Peyer's patch (tissue), 4 donors: ENCODE results near the gene TEKTIP1. TPM values are rescaled to one million over a fixed set of nuclear protein-coding genes. Genes with fewer than 3 reads are reported as not detected.

Experiments
- DNase-seq, 3 donors: peaks; one replicate each; pipeline ENCODE4 v3.0.0-alpha.2; 2017 to 2019
- H3K27ac ChIP-seq, 4 donors: fragments of 200-600 bp; sonication (generic); one replicate each; pipeline ENCODE4 v1.5.1; 2016 to 2019
- H3K27me3 ChIP-seq, 2 donors: fragments of 200-600 bp; sonication (generic); one replicate each; pipeline ENCODE4 v1.5.1; 2019
- H3K36me3 ChIP-seq, 3 donors: fragments of 200-600 bp; sonication (generic); one replicate each; pipeline ENCODE4 v1.5.1; 2016 to 2019
- H3K4me1 ChIP-seq, 4 donors: fragments of 200-600 bp; sonication (generic); one replicate each; pipeline ENCODE4 v1.5.1; 2016 to 2019
- H3K4me3 ChIP-seq, 4 donors: fragments of 200-600 bp; sonication (generic); 1 replicate in 3 of 4; 2 replicates in 1 of 4; pipeline ENCODE4 v1.5.1; 2016 to 2019; ENCODE audit warnings: mild to moderate bottlenecking in 1 of 4
- H3K9me3 ChIP-seq, 4 donors: fragments of 200-600 bp; sonication (generic); one replicate each; pipeline ENCODE4 v1.5.1; 2016 to 2019; ENCODE audit warnings: mild to moderate bottlenecking in 1 of 4
- CTCF ChIP-seq, 6 experiments: fragments of 450-650 bp in 4 of 6; fragments of 200-600 bp in 2 of 6; sonication (generic) in 1 of 6; IDR thresholded peaks; one replicate each; pipeline ENCODE4 v1.5.1; 2017 to 2019; ENCODE audit warnings: antibody characterized with exemption in 6 of 6, mild to moderate bottlenecking in 3 of 6, moderate library complexity in 1 of 6
- POLR2A ChIP-seq, 2 donors: fragments of 450-650 bp; IDR thresholded peaks; one replicate each; pipeline ENCODE4 v1.5.1; 2017; ENCODE audit warnings: antibody characterized with exemption in 2 of 2, mild to moderate bottlenecking in 2 of 2, moderate library complexity in 2 of 2
- total RNA-seq, 4 donors: library from RNA; depleted of rRNA; stranded (reverse); fragments of >200 nt; gene quantifications; one replicate each; pipeline ENCODE4 v1.1.0, GENCODE V29; 2016

The TEKTIP1 gene
- total RNA-seq, 4 donors from 2014 or later: 1.8 to 11.1 (median 2.4) TPM; not detected in 1

GRCh38 chr19:3572132-3572854 is 33.3 kb downstream of the TEKTIP1 start:
- peak in 1 of 6 experiments; percentile 3 for TF ChIP-seq CTCF (IDR thresholded peaks at IDR 0.05)
- TF ChIP-seq POLR2A (IDR thresholded peaks at IDR 0.05): no peak
- H3K27ac ChIP-seq: peak overlapping the region; percentile 11 to 91 (median 69)

GRCh38 chr19:3572855-3573161 is 33.8 kb downstream of the TEKTIP1 start, which contains the start of gene HMG20B:
Gene HMG20B (plus strand): TSS chr19:3572944. CDS start chr19:3573310, 366 bp downstream.
- no peak for DNase-seq
- H3K4me1 ChIP-seq: peaks cover 0 to 41% (median 8%) of the 10 kb centered on the region in 4 donors

More at GRCh38 chr19:3572132-3572854, 33.3 kb downstream of the TEKTIP1 start:
- peak overlapping the region; percentile 62 to 93 (median 74) for H3K4me3 ChIP-seq
- no peaks in the 10 kb centered on the region for H3K27me3 ChIP-seq
- no peaks in the 10 kb centered on the region for H3K9me3 ChIP-seq
- peaks cover 0 to 36% (median 8%) of the 10 kb centered on the region in 4 donors for H3K4me1 ChIP-seq
- peak; percentile 100 for DNase-seq
- peaks cover 0 to 5% (median 0%) of the 10 kb centered on the region in 3 donors for H3K36me3 ChIP-seq

GRCh38 chr19:3573162-3573857 is 34.3 kb downstream of the TEKTIP1 start:
- no peaks in the 10 kb centered on the region for H3K9me3 ChIP-seq
- H3K4me3 ChIP-seq: peak overlapping the region; percentile 62 to 93 (median 74)
- no peaks in the 10 kb centered on the region for H3K27me3 ChIP-seq
- TF ChIP-seq POLR2A (IDR thresholded peaks at IDR 0.05): no peak
- TF ChIP-seq CTCF (IDR thresholded peaks at IDR 0.05): no peak
- H3K4me1 ChIP-seq: peaks cover 0 to 45% (median 8%) of the 10 kb centered on the region in 4 donors
- H3K27ac ChIP-seq: peak overlapping the region; percentile 75 to 91 (median 84)
- DNase-seq: no peak
- peaks cover 0 to 5% (median 0%) of the 10 kb centered on the region in 3 donors for H3K36me3 ChIP-seq

More at GRCh38 chr19:3572855-3573161, 33.8 kb downstream of the TEKTIP1 start, which contains the start of gene HMG20B:
- Histone ChIP-seq H3K9me3 (no peaks in the 10 kb centered on the region), H3K36me3 (peaks cover 0 to 5% (median 0%) of the 10 kb centered on the region in 3 donors), H3K27ac (peak within 1 kb of the TSS; percentile 75 to 91 (median 84)), H3K4me3 (peak within 1 kb of the TSS; percentile 62 to 93 (median 74)), H3K27me3 (no peaks in the 10 kb centered on the region)
- TF ChIP-seq CTCF (IDR thresholded peaks at IDR 0.05) (no peak), POLR2A (IDR thresholded peaks at IDR 0.05) (peak in 1 of 2 donors; percentile 28)

GRCh38 chr19:3573858-3574637 is 35.1 kb downstream of the TEKTIP1 start:
- Histone ChIP-seq H3K9me3 (no peaks in the 10 kb centered on the region), H3K4me1 (peaks cover 0 to 43% (median 8%) of the 10 kb centered on the region in 4 donors), H3K27ac (peak overlapping the region in 3 of 4 donors; percentile 82 to 91 (median 86)), H3K4me3 (peak overlapping the region; percentile 62 to 93 (median 74)), H3K36me3 (peaks cover 0 to 5% (median 0%) of the 10 kb centered on the region in 3 donors), H3K27me3 (no peaks in the 10 kb centered on the region)
- no peak for TF ChIP-seq CTCF (IDR thresholded peaks at IDR 0.05)
- no peak for TF ChIP-seq POLR2A (IDR thresholded peaks at IDR 0.05)
- DNase-seq: peak; percentile 81 to 97 (median 95)

GRCh38 chr19:3575260-3575741 is 36.3 kb downstream of the TEKTIP1 start:
- peaks cover 0 to 5% (median 0%) of the 10 kb centered on the region in 3 donors for H3K36me3 ChIP-seq
- no peaks in the 10 kb centered on the region for H3K27me3 ChIP-seq
- H3K9me3 ChIP-seq: no peaks in the 10 kb centered on the region
- DNase-seq: no peak
- no peak overlapping the region for H3K27ac ChIP-seq
- H3K4me3 ChIP-seq: no peak overlapping the region
- peaks cover 0 to 37% (median 8%) of the 10 kb centered on the region in 4 donors for H3K4me1 ChIP-seq
- TF ChIP-seq POLR2A (IDR thresholded peaks at IDR 0.05): no peak
- peak in 3 of 6 experiments; percentile 10 to 16 (median 14) for TF ChIP-seq CTCF (IDR thresholded peaks at IDR 0.05)
